IMR-90 (cell line): ENCODE results near the gene PTCD2. TPM values are rescaled to one million over a fixed set of nuclear protein-coding genes. Genes with fewer than 3 reads are reported as not detected.
"Not testable (repeated sequence)": the region's sequence is repeated elsewhere in the genome, so short reads cannot be mapped to it uniquely, and the experiment has no call there.

Experiments
- ATAC-seq: fragments of 200-7000 bp; cut with Tn5 transposase; 2 replicates; pipeline ENCODE4 v1.9.1; 2020; ENCODE audit warnings: low read depth, mild to moderate bottlenecking, moderate library complexity
- BruUV-seq: library from RNA; stranded (reverse); fragments of 400-500 nt; replicated peaks from 2 replicates; lab custom pipeline; 2021; lab: Mats Ljungman, UMichigan
- CTCF ChIA-PET: fragments of 300-600 bp; formaldehyde crosslinking; extraction: SDS; loops from one replicate; lab custom pipeline; 2021; ENCODE audit warnings: antibody characterized with exemption; lab: Yijun Ruan, JAX
- POLR2A ChIA-PET: fragments of 300-600 bp; sonication (Branson Sonifier 250); formaldehyde crosslinking; loops from one replicate; lab custom pipeline; 2022; ENCODE audit warnings: antibody characterized with exemption; ENCODE audit not compliant: unreplicated experiment; lab: Charles Lee
- DNase-seq: peaks from one replicate; pipeline ENCODE4 v3.0.0; 2013
- H2AFZ ChIP-seq: replicated peaks from 2 replicates; pipeline ENCODE3; 2013; ENCODE audit warnings: low read length, mild to moderate bottlenecking; ENCODE audit not compliant: poor library complexity
- H2AK5ac ChIP-seq: 2 replicates; pipeline ENCODE4 v1.6.1; 2013; ENCODE audit warnings: low read depth, low read length, inconsistent platforms
- H2AK9ac ChIP-seq: replicated peaks from 2 replicates; pipeline ENCODE3; 2013; ENCODE audit warnings: mild to moderate bottlenecking, low read depth, low read length, moderate library complexity; ENCODE audit not compliant: poor library complexity
- H2BK120ac ChIP-seq: 2 replicates; pipeline ENCODE4 v1.6.1; 2013; ENCODE audit warnings: low read depth, low read length, inconsistent platforms
- H2BK15ac ChIP-seq: 3 replicates; pipeline ENCODE4 v1.6.1; 2013; ENCODE audit warnings: low read depth, low read length, inconsistent platforms
- H2BK20ac ChIP-seq: 2 replicates; pipeline ENCODE4 v1.6.1; 2013; ENCODE audit warnings: low read depth, mild to moderate bottlenecking, inconsistent platforms, low read length, moderate library complexity
- H2BK5ac ChIP-seq: 2 replicates; pipeline ENCODE4 v1.6.1; 2013; ENCODE audit warnings: mild to moderate bottlenecking, low read depth, low read length, inconsistent platforms; ENCODE audit not compliant: poor library complexity, severe bottlenecking
- H3K14ac ChIP-seq: replicated peaks from 2 replicates; pipeline ENCODE4 v1.6.1; 2013; ENCODE audit warnings: low read depth, low read length, inconsistent platforms
- H3K18ac ChIP-seq: 2 replicates; pipeline ENCODE4 v1.6.1; 2013; ENCODE audit warnings: low read depth, low read length, control low read depth
- H3K23ac ChIP-seq: 2 replicates; pipeline ENCODE4 v1.6.1; 2013; ENCODE audit warnings: low read depth, low read length, inconsistent platforms
- H3K27ac ChIP-seq: 2 replicates; pipeline ENCODE4 v1.5.1; 2013; ENCODE audit warnings: mild to moderate bottlenecking, control low read depth, low read length; ENCODE audit not compliant: insufficient read depth
- H3K27me3 ChIP-seq: 2 replicates; pipeline ENCODE4 v1.6.1; 2013; ENCODE audit warnings: low read length; ENCODE audit not compliant: control insufficient read depth, insufficient read depth
- H3K36me3 ChIP-seq: 2 replicates; pipeline ENCODE4 v1.6.1; 2013; ENCODE audit warnings: low read length, mixed read lengths; ENCODE audit not compliant: control insufficient read depth, insufficient read depth
- H3K4ac ChIP-seq: 2 replicates; pipeline ENCODE4 v1.6.1; 2013; ENCODE audit warnings: low read depth, low read length, inconsistent platforms
- H3K4me1 ChIP-seq: 2 replicates; pipeline ENCODE4 v1.6.1; 2013; ENCODE audit warnings: low read length, mixed read lengths; ENCODE audit not compliant: control insufficient read depth, insufficient read depth
- H3K4me2 ChIP-seq: 2 replicates; pipeline ENCODE4 v1.6.1; 2013; ENCODE audit warnings: low read depth, mild to moderate bottlenecking, control low read depth, low read length, moderate library complexity
- H3K4me3 ChIP-seq: 2 replicates; pipeline ENCODE4 v1.5.1; 2013; ENCODE audit warnings: low read depth, mild to moderate bottlenecking, control low read depth, low read length, moderate library complexity; ENCODE audit not compliant: insufficient read depth
- H3K56ac ChIP-seq: 2 replicates; pipeline ENCODE4 v1.6.1; 2013; ENCODE audit warnings: low read length, inconsistent platforms; ENCODE audit not compliant: insufficient read depth; ENCODE audit errors: extremely low read depth
- H3K79me1 ChIP-seq, 2 experiments: 2 replicates each; pipeline ENCODE4 v1.6.1; 2013; ENCODE audit warnings: low read length in 2 of 2, inconsistent platforms in 1 of 2, low read depth in 1 of 2
- H3K9ac ChIP-seq: 2 replicates; pipeline ENCODE4 v1.6.1; 2013; ENCODE audit warnings: low read depth, low read length, control low read depth
- H3K9me1 ChIP-seq: 2 replicates; pipeline ENCODE4 v1.6.1; 2013; ENCODE audit warnings: low read length, inconsistent platforms; ENCODE audit not compliant: insufficient read depth
- H3K9me3 ChIP-seq: 2 replicates; pipeline ENCODE4 v1.6.1; 2013; ENCODE audit warnings: low read length; ENCODE audit not compliant: control insufficient read depth, insufficient read depth
- H4K20me1 ChIP-seq: 2 replicates; pipeline ENCODE4 v1.6.1; 2013; ENCODE audit warnings: low read length, inconsistent platforms; ENCODE audit not compliant: insufficient read depth
- H4K5ac ChIP-seq: 2 replicates; pipeline ENCODE4 v1.6.1; 2013; ENCODE audit warnings: mild to moderate bottlenecking, low read depth, low read length, control low read depth
- H4K8ac ChIP-seq, 2 experiments: 2 replicates each; pipeline ENCODE4 v1.6.1; 2013; ENCODE audit warnings: low read depth in 2 of 2, low read length in 2 of 2, control low read depth in 1 of 2, inconsistent platforms in 1 of 2
- H4K91ac ChIP-seq: 2 replicates; pipeline ENCODE4 v1.6.1; 2013; ENCODE audit warnings: low read depth, low read length, inconsistent platforms; ENCODE audit not compliant: insufficient read depth
- WGBS, 2 experiments: methylation state at CpG; one replicate each; pipeline versions ENCODE4 v1.1.5 to v1.1.7; 2013; ENCODE audit warnings: missing lambda C conversion rate in 2 of 2; ENCODE audit not compliant: insufficient read length in 1 of 2; ENCODE audit errors: extremely low coverage in 2 of 2; 5-methylcytosine and 5-hydroxymethylcytosine counted together
- dilution Hi-C: fragments of 300-500 bp; cut with HindIII; formaldehyde crosslinking; loops from one replicate; pipeline ENCODE4 v1.14.3; 2018; ENCODE audit warnings: low sequenced_read_pairs; ENCODE audit not compliant: unreplicated experiment
- in situ Hi-C: fragments of 300-500 bp; cut with MboI; formaldehyde crosslinking; loops from 3 replicates; pipeline ENCODE4 v1.14.3; 2019; ENCODE audit warnings: low sequenced_read_pairs, inconsistent platforms, mixed read lengths
- intact Hi-C: fragments of 100-400 bp; cut with micrococcal nuclease; formaldehyde crosslinking; loops from 2 replicates; pipeline ENCODE4 v1.10.0; 2022
- polyA plus RNA-seq, 3 experiments: library from polyadenylated mRNA; depleted of rRNA; stranded (reverse); fragments of >200 nt; gene quantifications; 2 replicates each; pipeline ENCODE4 v1.2.3, GENCODE V29; 2012; ENCODE audit warnings: low replicate concordance in 1 of 3
- total RNA-seq: library from RNA; depleted of rRNA; stranded (reverse); fragments of >200 nt; gene quantifications from 2 replicates; pipeline ENCODE4 v1.2.3, GENCODE V29; 2012

PTCD2 gene
- total and polyA plus RNA-seq, 2 of the 4 experiments (the other 2 are of a cell fraction) = 6.5 to 9.9 TPM

GRCh38 chr5:72298136-72298535 is 22.0 kb upstream of the PTCD2 start:
- CTCF ChIA-PET, DNase-seq, H3K27me3 ChIP-seq, H2AK5ac ChIP-seq, ATAC-seq, H2BK120ac ChIP-seq, H3K9me1 ChIP-seq, POLR2A ChIA-PET, H3K18ac ChIP-seq, H2AFZ ChIP-seq, H2BK5ac ChIP-seq, H4K8ac ChIP-seq, intact Hi-C loops, H3K27ac ChIP-seq, H3K56ac ChIP-seq, H2BK20ac ChIP-seq, H3K4me3 ChIP-seq, H2AK9ac ChIP-seq, H4K5ac ChIP-seq, H2BK15ac ChIP-seq, H3K14ac ChIP-seq, H3K9me3 ChIP-seq, dilution Hi-C loops, H4K91ac ChIP-seq, H3K36me3 ChIP-seq, H4K20me1 ChIP-seq, H3K4me1 ChIP-seq, H3K4ac ChIP-seq, H3K23ac ChIP-seq, H3K4me2 ChIP-seq, H3K9ac ChIP-seq, in situ Hi-C loops, BruUV-seq: not testable (repeated sequence)
- WGBS, 2 experiments = no CpG with 5 or more reads among the region's 3 CpGs
- H3K79me1 ChIP-seq = peaks cover 23 to 48% of the 10 kb centered on the region in 2 experiments
